Activated naive CD8-positive, alpha-beta T cell (primary cell): ENCODE measurements around the gene FANK1.

Experiments
- H3K27ac Mint-ChIP-seq: one replicate; pipeline ENCODE4 v1.8.0; 2021; ENCODE audit warnings: mixed read lengths
- H3K27me3 Mint-ChIP-seq: one replicate; pipeline ENCODE4 v1.8.0; 2021; ENCODE audit warnings: mixed read lengths
- H3K36me3 Mint-ChIP-seq: one replicate; pipeline ENCODE4 v1.8.0; 2021; ENCODE audit warnings: mixed read lengths
- H3K4me1 Mint-ChIP-seq: one replicate; pipeline ENCODE4 v1.8.0; 2021; ENCODE audit warnings: low read depth, mixed read lengths
- H3K4me3 Mint-ChIP-seq: one replicate; pipeline ENCODE4 v1.8.0; 2021; ENCODE audit warnings: mild to moderate bottlenecking, mixed read lengths
- H3K9me3 Mint-ChIP-seq: one replicate; pipeline ENCODE4 v1.8.0; 2021; ENCODE audit warnings: low read depth, mixed read lengths

Gene FANK1

GRCh38 chr10:126006906-126007305, 110.5 kb downstream of the FANK1 start:
- H3K36me3 Mint-ChIP-seq, result no peaks in the 10 kb centered on the region

GRCh38 chr10:126009650-126010049, 113.3 kb downstream of the FANK1 start:
- H3K4me3 Mint-ChIP-seq, result no peak overlapping the region

More at GRCh38 chr10:126006906-126007305, 110.5 kb downstream of the FANK1 start:
- no peak overlapping the region for H3K27ac Mint-ChIP-seq
- H3K4me1 Mint-ChIP-seq, result no peaks in the 10 kb centered on the region
- no peaks in the 10 kb centered on the region for H3K9me3 Mint-ChIP-seq
- no peaks in the 10 kb centered on the region for H3K27me3 Mint-ChIP-seq
- H3K4me3 Mint-ChIP-seq, result no peak overlapping the region

GRCh38 chr10:126011995-126012394, 115.6 kb downstream of the FANK1 start:
- Mint-ChIP-seq H3K27ac (no peak overlapping the region), H3K36me3 (no peaks in the 10 kb centered on the region), H3K4me3 (no peak overlapping the region), H3K27me3 (no peaks in the 10 kb centered on the region), H3K4me1 (no peaks in the 10 kb centered on the region), H3K9me3 (no peaks in the 10 kb centered on the region)

More at GRCh38 chr10:126009650-126010049, 113.3 kb downstream of the FANK1 start:
- Mint-ChIP-seq H3K4me1 (no peaks in the 10 kb centered on the region), H3K27me3 (no peaks in the 10 kb centered on the region), H3K36me3 (no peaks in the 10 kb centered on the region), H3K9me3 (no peaks in the 10 kb centered on the region), H3K27ac (no peak overlapping the region)

- no peaks in the 10 kb centered on the region for H3K4me1 Mint-ChIP-seq
- H3K36me3 Mint-ChIP-seq, result no peaks in the 10 kb centered on the region
- no peaks in the 10 kb centered on the region for H3K9me3 Mint-ChIP-seq
- H3K27ac Mint-ChIP-seq, result no peak overlapping the region
- H3K27me3 Mint-ChIP-seq, result no peaks in the 10 kb centered on the region
- H3K4me3 Mint-ChIP-seq, result no peak overlapping the region
Observed at GRCh38 chr10:126012485-126012884, 116.1 kb downstream of the FANK1 start.

- no peak overlapping the region for H3K4me3 Mint-ChIP-seq
Observed at GRCh38 chr10:126013489-126014281, 117.3 kb downstream of the FANK1 start.

GRCh38 chr10:126014309-126014708, 117.9 kb downstream of the FANK1 start:
- H3K4me3 Mint-ChIP-seq, result no peak overlapping the region
- no peak overlapping the region for H3K27ac Mint-ChIP-seq
- H3K9me3 Mint-ChIP-seq, result no peaks in the 10 kb centered on the region
- no peaks in the 10 kb centered on the region for H3K4me1 Mint-ChIP-seq
- H3K36me3 Mint-ChIP-seq, result no peaks in the 10 kb centered on the region
- peaks cover 1% of the 10 kb centered on the region for H3K27me3 Mint-ChIP-seq

More at GRCh38 chr10:126013489-126014281, 117.3 kb downstream of the FANK1 start:
- Mint-ChIP-seq H3K36me3 (no peaks in the 10 kb centered on the region), H3K4me1 (no peaks in the 10 kb centered on the region), H3K27ac (no peak overlapping the region), H3K9me3 (no peaks in the 10 kb centered on the region), H3K27me3 (no peaks in the 10 kb centered on the region)

GRCh38 chr10:126015413-126015812, 119.0 kb downstream of the FANK1 start:
- H3K4me1 Mint-ChIP-seq, result no peaks in the 10 kb centered on the region
- H3K9me3 Mint-ChIP-seq, result no peaks in the 10 kb centered on the region
- H3K27ac Mint-ChIP-seq, result no peak overlapping the region
- no peak overlapping the region for H3K4me3 Mint-ChIP-seq
- no peaks in the 10 kb centered on the region for H3K36me3 Mint-ChIP-seq
- peaks cover 3% of the 10 kb centered on the region for H3K27me3 Mint-ChIP-seq

GRCh38 chr10:126016156-126016805, 119.9 kb downstream of the FANK1 start:
- no peaks in the 10 kb centered on the region for H3K36me3 Mint-ChIP-seq
- H3K4me1 Mint-ChIP-seq, result no peaks in the 10 kb centered on the region
- no peak overlapping the region for H3K27ac Mint-ChIP-seq
- no peaks in the 10 kb centered on the region for H3K9me3 Mint-ChIP-seq
- H3K27me3 Mint-ChIP-seq, result peaks cover 5% of the 10 kb centered on the region
- no peak overlapping the region for H3K4me3 Mint-ChIP-seq

GRCh38 chr10:126016882-126017281, 120.5 kb downstream of the FANK1 start:
- Mint-ChIP-seq H3K9me3 (no peaks in the 10 kb centered on the region), H3K4me3 (no peak overlapping the region), H3K36me3 (no peaks in the 10 kb centered on the region), H3K27me3 (peaks cover 5% of the 10 kb centered on the region), H3K4me1 (no peaks in the 10 kb centered on the region), H3K27ac (no peak overlapping the region)

GRCh38 chr10:126017961-126018560, 121.7 kb downstream of the FANK1 start:
- H3K27me3 Mint-ChIP-seq, result peaks cover 5% of the 10 kb centered on the region
- H3K4me1 Mint-ChIP-seq, result no peaks in the 10 kb centered on the region
- no peaks in the 10 kb centered on the region for H3K9me3 Mint-ChIP-seq
- no peak overlapping the region for H3K27ac Mint-ChIP-seq
- no peak overlapping the region for H3K4me3 Mint-ChIP-seq
- H3K36me3 Mint-ChIP-seq, result no peaks in the 10 kb centered on the region

- no peaks in the 10 kb centered on the region for H3K36me3 Mint-ChIP-seq
- H3K4me1 Mint-ChIP-seq, result no peaks in the 10 kb centered on the region
- H3K9me3 Mint-ChIP-seq, result peaks cover 6% of the 10 kb centered on the region
- no peak overlapping the region for H3K4me3 Mint-ChIP-seq
- no peak overlapping the region for H3K27ac Mint-ChIP-seq
- peaks cover 5% of the 10 kb centered on the region for H3K27me3 Mint-ChIP-seq
Observed at GRCh38 chr10:126021833-126022500, 125.6 kb downstream of the FANK1 start.

- peaks cover 11% of the 10 kb centered on the region for H3K9me3 Mint-ChIP-seq
- H3K36me3 Mint-ChIP-seq, result no peaks in the 10 kb centered on the region
- H3K4me1 Mint-ChIP-seq, result no peaks in the 10 kb centered on the region
- no peak overlapping the region for H3K4me3 Mint-ChIP-seq
- H3K27me3 Mint-ChIP-seq, result peaks cover 5% of the 10 kb centered on the region
- H3K27ac Mint-ChIP-seq, result no peak overlapping the region
Observed at GRCh38 chr10:126022841-126023240, 126.5 kb downstream of the FANK1 start.

- H3K36me3 Mint-ChIP-seq, result no peaks in the 10 kb centered on the region
- no peak overlapping the region for H3K27ac Mint-ChIP-seq
- H3K4me1 Mint-ChIP-seq, result no peaks in the 10 kb centered on the region
- no peak overlapping the region for H3K4me3 Mint-ChIP-seq
- peaks cover 18% of the 10 kb centered on the region for H3K9me3 Mint-ChIP-seq
- no peaks in the 10 kb centered on the region for H3K27me3 Mint-ChIP-seq
Observed at GRCh38 chr10:126027692-126028091, 131.3 kb downstream of the FANK1 start.

GRCh38 chr10:126029999-126030398, 133.6 kb downstream of the FANK1 start:
- Mint-ChIP-seq H3K9me3 (peaks cover 12% of the 10 kb centered on the region), H3K4me3 (no peak overlapping the region), H3K27ac (no peak overlapping the region), H3K36me3 (no peaks in the 10 kb centered on the region), H3K4me1 (no peaks in the 10 kb centered on the region), H3K27me3 (peaks cover 4% of the 10 kb centered on the region)

GRCh38 chr10:126034586-126034985, 138.2 kb downstream of the FANK1 start:
- Mint-ChIP-seq H3K4me3 (no peak overlapping the region), H3K27me3 (peaks cover 4% of the 10 kb centered on the region), H3K36me3 (no peaks in the 10 kb centered on the region), H3K4me1 (no peaks in the 10 kb centered on the region), H3K27ac (no peak overlapping the region), H3K9me3 (no peaks in the 10 kb centered on the region)
